ENCODE data around the gene CRYAA.
"Not testable (repeated sequence)": the region's sequence is repeated elsewhere in the genome, so short reads cannot be mapped to it uniquely, and the experiment has no call there.

Gene CRYAA

GRCh38 chr21:43177043-43177906 lies 8.5 kb downstream of the CRYAA start:
- not testable (repeated sequence) for DNase-seq (ENCODE audit: low spot score)

GRCh38 chr21:43178175-43178826 lies 9.5 kb downstream of the CRYAA start:
- DNase-seq (ENCODE audit: low spot score), result not testable (repeated sequence)

GRCh38 chr21:43181033-43181432 lies 12.2 kb downstream of the CRYAA start:
- not testable (repeated sequence) for DNase-seq (ENCODE audit: low spot score)

- DNase-seq (ENCODE audit: low spot score), result not testable (repeated sequence)
Measured at GRCh38 chr21:43187268-43187667, 18.5 kb downstream of the CRYAA start.

- DNase-seq (ENCODE audit: low spot score), result no peak
Measured at GRCh38 chr21:43187715-43188114, 18.9 kb downstream of the CRYAA start.

GRCh38 chr21:43188181-43188580 lies 19.4 kb downstream of the CRYAA start:
- DNase-seq (ENCODE audit: low spot score), result no peak

- no peak for DNase-seq (ENCODE audit: low spot score)
Measured at GRCh38 chr21:43188592-43189210, 19.9 kb downstream of the CRYAA start.

GRCh38 chr21:43189936-43190335 lies 21.1 kb downstream of the CRYAA start:
- DNase-seq (ENCODE audit: low spot score), result no peak

- no peak for DNase-seq (ENCODE audit: low spot score)
Measured at GRCh38 chr21:43190544-43190943, 21.7 kb downstream of the CRYAA start.

- no peak for DNase-seq (ENCODE audit: low spot score)
Measured at GRCh38 chr21:43190951-43191350, 22.1 kb downstream of the CRYAA start.

GRCh38 chr21:43191521-43191920 lies 22.7 kb downstream of the CRYAA start:
- no peak for DNase-seq (ENCODE audit: low spot score)

- no peak for DNase-seq (ENCODE audit: low spot score)
Measured at GRCh38 chr21:43191971-43192370, 23.2 kb downstream of the CRYAA start.

GRCh38 chr21:43192501-43193081 lies 23.8 kb downstream of the CRYAA start:
- DNase-seq (ENCODE audit: low spot score), result no peak

GRCh38 chr21:43193088-43193650 lies 24.4 kb downstream of the CRYAA start:
- no peak for DNase-seq (ENCODE audit: low spot score)

GRCh38 chr21:43193651-43194302 lies 25.0 kb downstream of the CRYAA start:
- peak; percentile 86 for DNase-seq (ENCODE audit: low spot score)

- no peak for DNase-seq (ENCODE audit: low spot score)
Measured at GRCh38 chr21:43194303-43195120, 25.7 kb downstream of the CRYAA start.

GRCh38 chr21:43195121-43196021 lies 26.6 kb downstream of the CRYAA start:
- DNase-seq (ENCODE audit: low spot score), result no peak

- no peak for DNase-seq (ENCODE audit: low spot score)
Measured at GRCh38 chr21:43196826-43197225, 28.0 kb downstream of the CRYAA start.

- DNase-seq (ENCODE audit: low spot score), result no peak
Measured at GRCh38 chr21:43198376-43198775, 29.6 kb downstream of the CRYAA start.

- no peak for DNase-seq (ENCODE audit: low spot score)
Measured at GRCh38 chr21:43201491-43201890, 32.7 kb downstream of the CRYAA start.

Data from AG20443 (cell line).